Upper lobe of right lung (tissue), 1 donor: Measurements from ENCODE around the gene FRK. TPM values are rescaled to one million over a fixed set of nuclear protein-coding genes. Genes with fewer than 3 reads are reported as not detected.

Source experiments
- ATAC-seq: fragments of 200-7000 bp; cut with Tn5 transposase; one replicate; pipeline ENCODE4 v1.9.1; 2020; ENCODE audit warnings: mild to moderate bottlenecking, moderate library complexity
- DNase-seq: peaks from one replicate; pipeline ENCODE4 v3.0.0-alpha.2; 2020
- H3K27ac ChIP-seq: fragments of 200-600 bp; one replicate; pipeline ENCODE4 v1.8.0; 2022
- H3K27me3 ChIP-seq: fragments of 200-600 bp; one replicate; pipeline ENCODE4 v1.8.0; 2022; ENCODE audit warnings: mild to moderate bottlenecking
- H3K36me3 ChIP-seq: fragments of 200-600 bp; one replicate; pipeline ENCODE4 v1.8.0; 2022
- H3K4me1 ChIP-seq: fragments of 200-600 bp; one replicate; pipeline ENCODE4 v1.8.0; 2022
- H3K4me3 ChIP-seq: fragments of 200-600 bp; one replicate; pipeline ENCODE4 v1.8.0; 2022; ENCODE audit warnings: mild to moderate bottlenecking
- H3K9me3 ChIP-seq: fragments of 200-600 bp; one replicate; pipeline ENCODE4 v1.8.0; 2022
- CTCF ChIP-seq: fragments of 200-600 bp; IDR thresholded peaks from one replicate; pipeline ENCODE4 v1.8.0; 2022; ENCODE audit warnings: antibody characterized with exemption
- intact Hi-C: fragments of 100-400 bp; cut with DNase I; formaldehyde crosslinking; loops from one replicate; pipeline ENCODE4 v1.11.0; 2022
- long read RNA-seq: library from polyadenylated mRNA; unstranded; transcript quantifications from one replicate; pipeline ENCODE4 v2.0.0, GENCODE V29; 2021
- total RNA-seq: library from RNA; stranded (reverse); fragmentation: NEBNext Ultra II Directional; extraction: Animal tissue kit (Norgen Biotek cat#: 25700); gene quantifications from one replicate; pipeline ENCODE4 v1.2.1, GENCODE V29; 2021
- donor health status: DM: no; HTN: yes; CAD: no; lungs with severe emphysema.

The FRK gene
- total RNA-seq: 7.2 TPM
- long read RNA-seq, full-length matches to known transcripts: 1 of 6 reads
- long read RNA-seq, partial matches to known transcripts: 0 of 6 reads
- long read RNA-seq, other reads (novel, unspliced or antisense): 5 of 6 reads

- DNase-seq: no peak
- H3K4me3 ChIP-seq: peak within 1 kb of the TSS; percentile 53
- intact Hi-C loops: no loop called here
- TF ChIP-seq CTCF: peak; percentile 37
- no peaks in the 10 kb centered on the region for H3K4me1 ChIP-seq
- H3K9me3 ChIP-seq: no peaks in the 10 kb centered on the region
- no peaks in the 10 kb centered on the region for H3K27me3 ChIP-seq
- H3K27ac ChIP-seq: peak within 1 kb of the TSS; percentile 89
- no peaks in the 10 kb centered on the region for H3K36me3 ChIP-seq
- peak; percentile 88 for ATAC-seq
These were observed at the start of gene FRK for GRCh38 chr6:116060572-116061283. Gene FRK, minus strand, starts transcription at chr6:116060891. Its CDS starts 580 bp downstream, at chr6:116060311.

GRCh38 chr6:116108836-116109235, 48.1 kb upstream of the FRK start:
- ATAC-seq (peak; percentile 40), DNase-seq (no peak)

GRCh38 chr6:116106146-116106545, 45.5 kb upstream of the FRK start:
- H3K9me3 ChIP-seq: no peaks in the 10 kb centered on the region
- TF ChIP-seq CTCF: no peak
- H3K36me3 ChIP-seq: peaks cover 30% of the 10 kb centered on the region
- ATAC-seq (no peak), DNase-seq (no peak)
- no peak overlapping the region for H3K27ac ChIP-seq
- H3K4me1 ChIP-seq: peaks cover 33% of the 10 kb centered on the region
- H3K4me3 ChIP-seq: no peak overlapping the region
- no peaks in the 10 kb centered on the region for H3K27me3 ChIP-seq
- intact Hi-C loops: no loop called here

More at GRCh38 chr6:116108836-116109235, 48.1 kb upstream of the FRK start:
- H3K27ac ChIP-seq: no peak overlapping the region
- intact Hi-C loops: no loop called here
- peaks cover 55% of the 10 kb centered on the region for H3K36me3 ChIP-seq
- no peaks in the 10 kb centered on the region for H3K9me3 ChIP-seq
- no peak overlapping the region for H3K4me3 ChIP-seq
- no peak for TF ChIP-seq CTCF
- no peaks in the 10 kb centered on the region for H3K27me3 ChIP-seq
- H3K4me1 ChIP-seq: peaks cover 16% of the 10 kb centered on the region

GRCh38 chr6:116105247-116105646, 44.6 kb upstream of the FRK start:
- ATAC-seq (no peak), DNase-seq (no peak)
- Histone ChIP-seq H3K27ac (no peak overlapping the region), H3K4me1 (peaks cover 33% of the 10 kb centered on the region), H3K36me3 (peaks cover 21% of the 10 kb centered on the region), H3K4me3 (no peak overlapping the region), H3K27me3 (no peaks in the 10 kb centered on the region), H3K9me3 (no peaks in the 10 kb centered on the region)
- intact Hi-C loops: no loop called here
- TF ChIP-seq CTCF: no peak

GRCh38 chr6:116104636-116105035, 43.9 kb upstream of the FRK start:
- intact Hi-C loops: no loop called here
- H3K9me3 ChIP-seq: no peaks in the 10 kb centered on the region
- H3K4me3 ChIP-seq: no peak overlapping the region
- no peak for TF ChIP-seq CTCF
- H3K27me3 ChIP-seq: no peaks in the 10 kb centered on the region
- no peak for ATAC-seq
- H3K36me3 ChIP-seq: peaks cover 15% of the 10 kb centered on the region
- no peak for DNase-seq
- peaks cover 33% of the 10 kb centered on the region for H3K4me1 ChIP-seq
- H3K27ac ChIP-seq: no peak overlapping the region
